GM18520 (cell line): ENCODE data around the gene GTF2E1.
A peak's percentile ranks its signal among the peaks of the same experiment; 100 is the strongest.
"Not testable (repeated sequence)": the region's sequence is repeated elsewhere in the genome, so short reads cannot be mapped to it uniquely, and the experiment has no call there.

ENCODE experiments used
- ATAC-seq: cut with Tn5 transposase; IDR thresholded peaks from one replicate; pipeline ENCODE4 v1.9.1; 2021; ENCODE audit not compliant: unreplicated experiment

The GTF2E1 gene

DNA sequence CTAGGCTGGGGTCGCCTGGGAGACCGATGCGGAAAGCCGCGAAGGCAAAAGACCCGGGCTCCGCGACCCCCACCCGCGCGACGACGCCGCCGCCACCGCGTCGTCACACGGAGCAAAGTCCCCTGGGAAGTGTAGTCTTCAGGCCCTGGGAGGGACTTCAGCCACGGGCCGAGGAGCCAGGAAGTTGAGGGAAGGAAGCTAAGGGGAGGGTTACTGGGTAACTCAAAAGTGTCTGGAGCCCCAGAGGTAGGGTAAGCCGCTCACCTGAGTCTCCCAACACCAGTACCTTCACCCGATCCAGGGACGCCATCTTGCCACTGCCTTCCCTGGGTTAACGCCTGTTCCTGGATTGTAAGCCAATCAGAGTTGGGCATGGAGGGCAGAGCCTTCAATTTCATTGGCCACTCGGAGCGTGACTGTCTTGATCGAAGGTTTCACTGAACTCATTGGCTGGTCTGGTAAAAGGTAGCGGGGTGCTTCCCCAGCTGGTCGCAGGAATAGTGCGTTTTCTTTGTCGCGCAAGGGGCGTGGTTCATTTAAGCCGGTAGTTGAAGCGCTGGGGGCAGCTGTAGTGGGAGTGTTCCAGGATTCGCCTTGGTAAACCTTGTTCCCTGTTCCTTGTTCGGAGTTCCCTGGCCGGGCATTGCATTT, at the start of gene GTF2E1, which contains the start of gene RABL3:
TSS of gene GTF2E1 (plus strand) at position 547 of the 651 bp plus-strand sequence. CDS start 7,809 bp downstream, outside the sequence.
TSS of gene RABL3 (minus strand) at position 319 of the 651 bp plus-strand sequence. CDS start at position 310, 9 bp downstream.
- peak; percentile 100 for ATAC-seq

DNA sequence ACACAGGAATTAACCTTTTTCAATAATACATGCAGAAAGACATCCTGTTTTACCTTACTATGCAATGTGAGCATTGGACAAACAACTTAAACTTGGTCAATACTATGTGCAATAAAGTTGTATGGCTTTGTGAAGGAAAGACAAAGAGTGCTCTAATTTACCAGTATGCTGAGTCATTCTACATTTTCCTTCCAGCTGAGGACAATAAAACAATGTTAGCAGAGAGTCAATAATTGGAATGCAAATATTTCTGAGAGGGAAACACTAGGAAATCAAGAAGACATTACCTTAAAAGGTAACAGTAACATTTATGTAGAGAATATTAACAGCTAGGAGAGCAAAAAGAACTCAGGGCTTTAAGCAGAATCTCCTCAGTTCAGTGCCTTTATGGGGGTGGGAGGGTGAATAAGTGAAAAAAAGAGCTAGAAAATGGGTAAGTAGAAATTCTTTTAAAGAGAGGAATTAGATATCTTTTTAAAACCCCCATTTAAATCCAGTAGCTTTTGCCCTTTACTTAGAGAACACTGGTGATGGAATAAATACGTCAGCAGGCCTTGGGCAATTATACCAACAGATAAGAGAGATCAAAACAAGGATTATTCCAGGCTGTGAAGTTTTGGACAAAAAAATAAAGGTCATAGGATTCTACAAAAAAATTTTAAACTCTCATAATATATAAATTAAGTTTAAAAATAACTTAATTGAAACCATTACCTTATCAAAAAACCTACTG, 48.9 kb upstream of the GTF2E1 start:
- ATAC-seq = no peak

DNA sequence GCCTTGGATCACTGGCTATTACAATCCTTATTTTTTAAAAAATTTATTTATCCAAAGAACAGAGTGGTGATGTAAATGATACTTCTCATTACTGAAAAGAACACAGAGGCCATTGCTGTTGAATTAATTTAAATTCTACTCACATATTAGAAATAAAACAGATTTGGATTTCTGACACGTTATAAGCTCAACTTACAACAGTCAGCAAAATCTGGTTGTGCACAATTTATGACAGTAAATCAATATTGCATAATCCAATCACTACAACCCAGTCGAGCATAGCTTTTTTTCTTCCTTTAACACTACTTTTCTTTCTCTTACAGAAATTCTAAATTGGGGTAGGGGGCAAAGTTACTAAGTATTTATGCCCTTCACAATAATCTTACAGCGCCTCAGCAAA, 43.2 kb upstream of the GTF2E1 start:
- ATAC-seq = no peak

DNA sequence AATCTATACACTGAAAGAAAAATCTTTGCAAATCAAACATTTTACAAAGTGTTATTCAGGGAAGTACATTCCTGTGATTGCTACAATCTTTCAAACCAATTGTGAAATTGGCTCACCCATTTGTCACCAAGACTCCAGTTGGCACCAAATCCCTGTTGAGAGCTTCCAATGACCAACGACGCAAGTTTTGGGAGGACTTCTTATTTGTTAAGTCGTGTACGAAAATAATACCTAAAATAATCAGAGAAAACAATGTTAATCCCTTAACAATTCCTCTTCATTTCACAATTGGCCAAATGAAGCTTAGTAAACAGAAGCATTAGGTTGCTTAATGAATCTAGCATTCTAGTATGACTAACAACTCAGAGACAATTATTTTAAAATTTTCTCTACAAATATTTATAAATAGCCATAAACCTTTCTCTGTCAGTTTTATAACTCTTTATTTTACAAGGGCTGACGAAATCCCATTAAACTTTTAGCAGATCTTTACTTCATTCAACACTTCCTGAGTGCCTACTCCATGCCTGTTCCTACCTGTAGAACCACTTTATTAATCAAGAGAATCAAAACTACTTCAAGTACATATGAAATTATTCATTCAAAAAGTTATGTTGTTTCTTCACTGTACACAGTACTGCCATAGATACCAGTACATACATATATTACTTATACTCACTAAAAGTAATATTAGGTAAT, 36.5 kb upstream of the GTF2E1 start:
- no peak for ATAC-seq

DNA sequence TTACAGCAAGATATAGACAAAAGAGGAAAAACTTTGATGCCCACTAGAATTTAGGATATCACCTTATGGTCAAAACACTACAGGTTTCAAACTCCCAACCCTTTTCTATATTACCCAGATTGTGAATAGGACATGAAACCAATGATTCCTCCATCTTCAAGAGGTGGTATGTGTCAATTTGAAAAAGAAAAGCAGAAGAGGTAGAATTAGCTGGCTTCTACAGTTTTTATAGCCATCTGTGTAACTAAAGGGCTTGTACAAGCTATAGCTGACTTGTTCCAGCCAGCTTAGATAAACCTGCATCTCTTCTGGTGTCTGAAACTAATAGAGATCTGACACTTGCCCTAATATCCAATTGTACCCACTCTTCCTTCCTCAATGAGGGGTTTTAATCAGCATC, 35.6 kb upstream of the GTF2E1 start:
- ATAC-seq = no peak

DNA sequence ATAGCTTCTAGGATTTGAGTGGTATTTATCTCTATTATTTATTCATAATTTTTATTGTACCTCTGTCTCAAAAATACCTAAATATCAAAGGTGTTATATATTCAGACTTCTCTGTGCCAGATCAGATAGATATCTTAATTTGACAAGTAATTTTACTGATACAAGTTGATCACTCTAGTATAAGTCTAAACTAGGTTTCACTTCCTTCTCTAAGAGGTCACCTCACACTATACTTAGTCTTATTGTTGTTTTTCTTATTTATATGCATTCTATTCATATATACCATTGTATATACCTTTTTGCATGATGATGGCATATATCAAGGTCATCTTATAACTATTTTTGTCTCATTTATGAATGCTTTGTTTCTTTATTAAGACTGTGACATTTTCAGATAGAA, 34.1 kb upstream of the GTF2E1 start:
- peak; percentile 60 for ATAC-seq

DNA sequence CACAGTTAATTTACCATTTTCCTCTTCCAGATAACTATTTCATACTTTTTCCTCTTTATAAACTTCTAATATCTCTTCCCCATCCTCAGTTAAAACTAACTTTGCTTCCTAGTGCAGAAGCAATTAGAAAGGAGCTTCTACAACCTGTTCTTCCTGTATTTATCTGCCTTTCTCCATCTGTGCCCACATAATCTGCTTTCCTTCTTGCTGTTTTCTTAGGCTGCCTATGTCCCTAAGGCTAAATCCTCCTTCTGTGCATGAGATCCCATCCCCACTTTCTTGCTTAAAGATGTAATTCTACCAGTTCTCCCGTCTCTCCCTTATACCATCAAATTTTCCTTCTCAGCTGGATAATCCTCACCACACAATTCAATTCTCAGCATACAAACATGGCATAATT, 32.2 kb upstream of the GTF2E1 start:
- ATAC-seq = no peak

DNA sequence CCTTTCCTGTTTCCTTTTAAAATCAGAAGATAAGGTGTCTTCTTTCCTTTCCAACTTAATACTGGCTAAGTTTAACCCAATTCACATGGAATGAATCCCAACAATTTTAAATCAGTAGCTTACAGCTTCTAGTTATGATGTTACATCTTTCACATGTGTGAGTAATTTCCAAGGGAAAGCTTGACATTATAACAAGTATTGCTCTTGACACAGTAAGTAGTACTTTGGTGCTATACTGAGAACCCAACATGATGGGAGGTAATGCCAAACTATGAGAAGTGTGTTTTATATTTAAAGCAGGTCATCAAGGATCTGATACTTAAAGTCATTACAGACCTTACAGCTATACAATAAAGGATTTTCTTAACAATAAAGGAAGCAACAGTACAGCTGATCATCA, 29.3 kb upstream of the GTF2E1 start:
- ATAC-seq = no peak

DNA sequence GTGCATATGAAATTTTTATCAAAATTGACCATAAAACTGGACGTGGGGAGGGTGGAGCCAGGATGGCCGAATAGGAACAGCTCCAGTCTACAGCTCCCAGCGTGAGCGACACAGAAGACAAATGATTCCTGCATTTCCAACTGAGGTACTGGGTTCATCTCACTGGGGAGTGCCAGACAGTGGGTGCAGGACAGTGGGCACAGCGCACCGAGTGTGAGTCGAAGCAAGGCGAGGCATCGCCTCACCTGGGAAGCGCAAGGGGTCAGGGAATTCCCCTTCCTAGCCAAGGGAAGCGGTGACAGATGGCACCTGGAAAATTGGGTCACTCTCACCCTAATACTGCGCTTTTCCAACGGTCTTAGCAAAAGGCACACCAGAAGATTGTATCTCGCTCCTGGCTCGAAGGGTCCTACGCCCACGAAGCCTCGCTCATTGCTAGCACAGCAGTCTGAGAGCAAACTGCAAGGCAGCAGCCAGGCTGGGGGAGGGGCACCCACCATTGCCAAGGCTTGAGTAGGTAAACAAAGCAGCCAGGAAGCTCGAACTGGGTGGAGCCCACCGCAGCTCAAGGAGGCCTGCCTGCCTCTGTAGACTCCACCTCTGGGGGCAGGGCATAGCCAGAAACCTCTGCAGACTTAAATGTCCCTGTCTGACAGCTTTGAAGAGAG, 23.2 kb upstream of the GTF2E1 start:
- not testable (repeated sequence) for ATAC-seq

DNA sequence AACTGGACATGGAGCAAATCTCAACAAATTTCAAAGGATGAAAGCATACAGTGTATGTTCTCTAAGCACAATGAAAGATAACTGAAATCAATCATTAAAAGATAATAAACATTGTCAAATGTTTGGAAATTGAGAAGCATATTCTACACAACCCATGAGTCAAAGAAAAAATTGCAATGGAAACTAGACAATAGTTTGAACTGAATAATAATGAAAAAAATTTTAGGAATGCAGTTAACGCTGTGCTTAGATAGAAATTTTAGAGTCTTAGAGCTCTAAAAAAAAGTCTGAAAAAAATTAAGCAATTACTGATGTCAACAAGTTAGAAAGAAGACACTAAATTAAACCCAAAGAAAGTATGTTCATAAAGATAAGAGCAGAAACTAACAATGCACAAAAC, 15.8 kb upstream of the GTF2E1 start:
- ATAC-seq = no peak

DNA sequence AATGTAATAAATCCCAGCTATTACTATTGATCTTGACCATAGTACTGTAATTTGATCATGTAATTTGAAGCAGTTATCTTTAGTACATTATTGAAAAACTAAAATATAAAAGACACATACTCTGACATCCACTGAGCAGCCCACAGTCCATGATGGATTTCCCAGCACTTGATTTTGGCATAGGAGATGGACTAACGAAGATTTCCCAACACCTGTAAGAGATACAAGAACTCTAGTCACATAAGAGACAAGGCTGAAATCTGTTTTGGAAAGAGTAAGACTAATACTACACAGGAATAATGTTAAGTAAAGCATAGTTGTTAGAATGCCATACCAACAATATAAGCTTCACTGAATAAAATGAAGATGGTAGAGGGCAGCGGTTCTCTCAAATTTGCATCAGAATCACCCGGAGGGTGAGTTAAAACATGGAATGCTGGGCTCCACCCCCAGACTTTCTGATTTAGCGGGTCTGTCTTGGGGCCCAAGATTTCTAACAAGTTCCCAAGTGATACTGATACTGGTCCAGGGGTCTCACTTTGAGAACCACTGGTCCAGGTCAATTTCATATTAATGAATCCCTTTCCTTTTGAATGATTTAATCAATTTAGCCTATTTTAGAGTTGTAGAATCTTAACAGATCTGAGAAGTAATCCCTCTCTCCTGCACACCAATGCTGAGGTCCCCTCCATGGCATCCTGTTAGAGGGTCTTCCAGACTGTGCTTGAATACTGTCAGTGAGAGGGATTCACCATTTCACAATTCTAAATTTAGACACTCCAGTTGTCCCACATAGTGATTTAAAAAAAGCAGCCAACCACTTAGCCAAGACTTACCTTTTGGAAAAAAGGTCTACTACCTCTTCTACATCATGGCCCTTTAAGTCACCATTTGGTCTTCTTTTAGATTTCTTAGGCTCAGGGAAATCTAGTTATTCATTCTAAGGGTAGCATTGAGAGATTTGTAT, 11.7 kb upstream of the GTF2E1 start:
- ATAC-seq = no peak

DNA sequence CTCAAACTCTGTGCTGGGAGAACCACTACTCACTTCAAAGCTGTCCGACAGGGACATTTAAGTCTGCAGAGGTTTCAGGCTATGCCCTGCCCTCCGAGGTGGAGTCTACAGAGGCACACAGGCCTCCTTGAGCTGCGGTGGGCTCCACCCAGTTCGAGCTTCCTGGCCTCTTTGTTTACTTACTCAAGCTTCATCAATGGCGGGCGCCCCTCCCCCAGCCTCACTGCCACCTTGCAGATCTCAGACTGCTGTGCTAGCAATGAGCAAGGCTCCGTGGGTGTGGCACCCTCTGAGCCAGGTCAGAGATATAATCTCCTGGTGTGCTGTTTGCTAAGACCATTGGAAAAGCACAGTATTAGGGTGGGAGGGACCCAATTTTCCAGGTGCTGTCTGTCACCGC, 4.5 kb upstream of the GTF2E1 start:
- ATAC-seq = not testable (repeated sequence)

DNA sequence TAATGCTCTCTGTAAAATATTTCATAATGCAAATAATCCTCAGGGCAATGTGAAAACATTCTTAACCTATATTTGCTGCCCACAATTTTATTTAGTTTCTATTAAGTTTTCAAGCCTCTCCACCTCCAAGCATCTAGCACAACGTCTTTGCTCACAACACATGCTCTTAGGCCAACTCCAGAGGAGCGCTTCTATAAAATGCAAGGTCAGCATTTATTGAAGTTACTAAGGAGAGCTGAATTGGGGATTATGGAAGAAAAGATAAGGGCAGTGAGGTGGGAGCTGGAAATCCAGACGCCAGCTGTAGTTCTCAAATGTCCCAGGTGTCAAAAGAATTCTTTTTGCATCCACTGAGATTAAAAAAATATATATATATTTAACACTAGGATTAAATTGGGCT, 1.2 kb upstream of the GTF2E1 start:
- ATAC-seq = no peak

DNA sequence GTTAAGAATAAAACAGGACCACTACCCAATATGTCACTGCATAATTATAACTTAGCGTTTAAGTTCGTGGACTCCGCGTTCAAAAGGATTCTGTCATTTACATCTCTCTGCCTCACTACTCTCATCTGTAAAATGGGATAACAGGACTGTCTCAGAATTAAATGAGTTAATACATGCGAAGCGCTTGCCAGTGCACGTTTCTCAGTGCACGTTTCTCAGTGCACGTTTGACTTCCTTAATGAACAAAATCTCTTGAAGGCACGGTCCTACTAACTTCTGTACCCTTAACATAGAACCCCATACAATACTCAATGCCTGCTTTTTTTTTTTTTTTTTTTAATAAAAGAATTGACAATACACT, 727 bp upstream of the GTF2E1 start:
- ATAC-seq = peak; percentile 5

DNA sequence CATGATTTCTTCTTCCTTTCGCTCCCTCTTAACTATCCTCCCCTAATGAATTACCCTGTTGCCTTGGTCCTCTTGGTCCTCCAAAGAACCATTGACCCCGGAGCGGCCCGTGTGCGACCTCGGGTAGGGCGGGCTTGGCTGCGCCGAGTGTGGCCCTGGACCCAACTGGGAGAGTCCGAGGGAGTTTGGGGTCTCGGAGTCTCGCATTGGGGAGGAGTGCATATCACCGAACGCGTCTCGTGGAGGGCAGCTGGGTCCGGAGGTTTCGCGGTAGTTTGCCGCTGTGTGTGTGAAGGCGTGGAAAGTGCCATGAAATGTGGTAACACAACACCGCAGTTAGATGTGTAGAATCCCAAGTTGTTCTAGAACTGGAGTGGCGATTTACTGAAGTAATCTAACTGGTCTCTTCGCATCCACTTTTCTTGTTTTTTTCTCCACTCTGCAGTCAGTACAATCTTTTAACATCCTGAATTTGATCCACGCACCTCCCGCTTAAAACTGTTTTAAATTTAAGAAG, 363 bp downstream of the GTF2E1 start:
- ATAC-seq = peak; percentile 3

DNA sequence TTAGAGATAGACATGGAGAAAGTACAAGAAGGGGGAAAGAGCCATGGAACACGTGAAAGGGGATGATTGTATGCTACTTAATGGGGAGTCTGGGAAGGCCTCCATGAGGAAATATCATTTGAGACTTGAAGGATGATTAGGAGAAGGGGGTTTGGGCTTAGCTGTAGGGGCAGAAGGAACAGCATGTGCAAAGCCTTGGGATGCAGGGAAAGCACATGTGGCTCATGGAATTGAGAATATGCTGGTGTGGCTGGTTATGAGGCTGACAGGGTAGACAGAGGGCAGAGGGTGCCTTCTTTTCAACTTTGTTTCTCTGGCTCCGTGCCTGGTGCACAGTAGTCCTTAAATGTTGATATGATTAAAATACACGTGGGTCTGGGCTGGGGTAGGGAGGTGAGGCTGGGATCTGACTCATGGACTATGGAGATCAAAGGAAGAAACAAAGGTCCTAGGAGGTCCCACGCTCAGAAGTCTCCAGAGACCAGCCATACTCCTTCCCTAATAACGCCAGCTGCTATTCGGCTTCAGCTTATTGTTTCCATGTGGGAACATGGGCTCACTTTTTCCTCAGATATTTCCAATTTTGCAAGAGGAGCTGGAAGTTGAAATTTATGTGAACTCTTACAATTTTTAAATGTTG, 1.1 kb downstream of the GTF2E1 start:
- no peak for ATAC-seq

DNA sequence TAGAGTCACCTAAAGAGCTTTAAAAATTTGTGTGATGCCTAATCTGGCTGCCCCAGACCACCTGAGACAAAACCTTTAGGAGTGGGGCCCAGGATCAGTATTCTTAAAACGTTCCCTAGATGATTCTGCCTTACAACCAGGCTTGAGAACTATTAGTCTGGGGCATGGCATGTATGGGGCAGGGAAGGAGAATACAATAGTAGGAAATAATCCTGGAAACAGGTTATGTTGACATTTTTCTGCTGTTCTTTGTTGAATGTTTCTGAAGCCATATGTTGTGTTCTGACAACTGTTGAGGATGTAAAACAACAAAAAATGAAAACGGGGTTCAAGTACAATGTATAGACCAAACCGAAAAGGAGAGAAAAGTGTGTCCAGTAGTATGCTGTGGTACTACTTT, 2.9 kb downstream of the GTF2E1 start:
- ATAC-seq = no peak

DNA sequence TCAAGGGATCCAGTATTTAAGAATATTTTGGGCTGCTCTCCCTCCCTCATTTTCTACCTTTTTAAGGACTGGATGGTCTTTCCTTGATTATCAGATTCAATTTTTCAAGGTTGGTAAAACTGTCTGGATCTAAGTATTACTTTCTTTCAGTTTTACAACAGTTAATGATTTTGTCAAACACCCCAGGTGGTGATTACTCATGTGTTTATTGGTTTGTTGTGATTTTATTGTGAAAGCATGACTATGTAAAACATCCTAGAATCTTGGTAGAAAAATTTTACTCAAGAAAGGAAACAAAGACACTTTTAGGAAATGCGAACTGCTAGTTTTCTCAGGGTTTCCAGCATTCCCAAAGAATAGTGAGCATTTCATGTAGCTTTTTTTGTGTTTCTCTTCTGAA, 7.3 kb downstream of the GTF2E1 start:
- no peak for ATAC-seq

DNA sequence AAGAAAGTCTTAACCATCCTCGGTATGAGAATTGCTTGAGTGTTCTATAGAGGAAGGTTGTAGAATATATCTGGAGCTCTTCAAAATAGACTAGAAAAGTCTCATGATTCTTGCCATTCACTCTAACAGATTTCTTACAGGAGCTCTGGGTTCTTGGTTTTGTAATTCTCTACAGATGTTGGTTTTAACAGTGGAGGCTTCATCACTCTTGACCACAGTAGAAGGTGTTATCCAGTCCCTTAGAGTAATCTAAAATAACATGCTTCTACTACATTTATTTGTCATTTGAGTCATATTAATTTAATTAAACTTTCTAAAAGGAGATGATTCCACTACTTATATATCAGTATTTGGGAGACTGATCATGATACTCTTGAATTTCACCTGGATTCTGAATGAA, 9.7 kb downstream of the GTF2E1 start:
- ATAC-seq = no peak

DNA sequence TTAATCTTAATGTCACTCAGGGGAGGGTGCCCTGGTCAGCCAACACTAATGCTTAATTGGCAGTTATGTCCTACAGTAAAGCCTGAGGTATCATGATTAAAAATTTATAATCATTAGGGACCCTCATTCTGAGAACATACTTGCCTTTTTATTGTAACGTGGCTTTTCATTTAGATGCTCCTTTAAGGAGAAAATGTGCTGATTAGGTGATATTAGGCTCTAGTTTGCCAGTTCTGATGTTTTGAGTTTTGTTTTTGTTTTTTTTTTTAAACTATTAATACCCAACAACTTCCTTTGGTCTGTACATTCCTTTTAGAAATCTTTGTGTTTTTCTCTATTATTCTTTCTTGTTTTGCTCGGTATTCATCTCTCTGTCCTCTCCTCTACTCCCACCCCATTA, 10.3 kb downstream of the GTF2E1 start:
- ATAC-seq = no peak
